PC-9 (cell line): ENCODE data around the gene ADAMTS12.

Experiments used
- CTCF ChIP-seq: fragments of 200-600 bp; sonication (generic); conservative IDR thresholded peaks from 2 replicates; pipeline ENCODE4 v1.6.1; 2017; ENCODE audit warnings: mixed run types, antibody characterized with exemption, mild to moderate bottlenecking, moderate library complexity
- EZH2 ChIP-seq: fragments of 200-600 bp; sonication (generic); IDR thresholded peaks from 2 replicates; pipeline ENCODE4 v1.8.0; 2017; ENCODE audit warnings: antibody characterized with exemption, low read depth

- TF ChIP-seq CTCF, result no peak
- no peak for TF ChIP-seq EZH2
These were observed 170.1 kb downstream of the ADAMTS12 start for GRCh38 chr5:33721491-33722200.
